GM18868 (cell line): Measurements from ENCODE around the gene KITLG.
"Not testable (repeated sequence)": the region's sequence is repeated elsewhere in the genome, so short reads cannot be mapped to it uniquely, and the experiment has no call there.

ENCODE experiments used
- ATAC-seq: cut with Tn5 transposase; IDR thresholded peaks from one replicate; pipeline ENCODE4 v1.9.1; 2021; ENCODE audit warnings: mild to moderate bottlenecking, moderate library complexity; ENCODE audit not compliant: unreplicated experiment

The KITLG gene

GRCh38 chr12:88580051-88580871 is at the start of gene KITLG:
Gene KITLG (minus strand): TSS chr12:88580471. CDS start chr12:88580278, 193 bp downstream.
- peak; percentile 81 for ATAC-seq

DNA sequence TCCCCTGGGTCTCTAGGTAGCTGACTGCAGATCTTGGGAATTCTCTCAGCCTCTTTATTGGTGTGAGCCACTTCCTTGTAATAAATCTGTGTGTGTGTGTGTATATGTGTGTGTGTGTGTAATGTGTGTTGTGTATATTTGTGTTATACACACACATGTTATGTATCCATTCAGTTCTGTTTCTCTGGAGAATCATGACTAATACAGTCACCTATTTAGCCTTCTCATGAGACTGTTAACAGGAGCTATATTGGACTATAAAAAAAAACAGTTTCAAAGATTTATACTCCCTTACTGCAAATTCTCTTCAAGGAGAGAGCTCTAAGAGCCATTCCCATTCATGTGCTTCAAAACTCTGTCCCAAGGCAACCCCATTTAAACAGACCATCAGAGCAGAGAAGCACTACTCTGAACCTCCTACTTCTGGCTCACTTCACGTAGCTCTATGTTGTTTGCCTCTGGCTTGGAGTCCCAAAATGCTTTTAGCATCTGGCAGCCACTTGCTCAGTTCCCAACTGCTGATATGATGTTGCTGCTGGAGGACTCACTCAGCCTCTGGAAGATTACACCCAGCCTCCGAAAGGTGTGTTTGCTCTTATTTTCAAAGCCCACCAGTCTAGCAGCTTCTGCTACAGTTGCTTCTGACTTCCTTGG is 48.7 kb upstream of the KITLG start:
- ATAC-seq = no peak

- not testable (repeated sequence) for ATAC-seq
Measured at GRCh38 chr12:88628035-88628434, 47.8 kb upstream of the KITLG start.

GRCh38 chr12:88627501-88627900 is 47.2 kb upstream of the KITLG start:
- ATAC-seq = no peak

GRCh38 chr12:88625356-88625755 is 45.1 kb upstream of the KITLG start:
- no peak for ATAC-seq

GRCh38 chr12:88624911-88625310 is 44.6 kb upstream of the KITLG start:
- no peak for ATAC-seq

GRCh38 chr12:88623777-88624548 is 43.7 kb upstream of the KITLG start:
- ATAC-seq = no peak

DNA sequence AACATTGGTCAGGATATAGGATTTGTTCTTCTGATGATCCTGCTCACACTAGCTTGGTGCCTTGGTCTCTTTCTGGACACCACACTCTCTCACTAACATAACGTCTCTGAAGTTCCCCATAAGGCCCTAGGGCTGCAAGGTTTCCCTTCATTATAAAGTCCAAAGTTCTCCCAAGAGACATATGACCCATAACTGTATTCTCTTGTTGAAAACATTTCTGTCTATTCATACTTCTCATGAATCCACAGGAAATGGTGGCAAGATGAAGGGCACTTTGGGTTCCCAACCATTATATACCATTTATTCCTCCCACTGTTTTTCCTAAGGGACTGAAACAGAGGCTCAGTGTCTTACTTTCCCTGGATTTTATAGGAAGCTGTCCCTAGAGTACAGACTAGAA is 37.1 kb upstream of the KITLG start:
- ATAC-seq = no peak

DNA sequence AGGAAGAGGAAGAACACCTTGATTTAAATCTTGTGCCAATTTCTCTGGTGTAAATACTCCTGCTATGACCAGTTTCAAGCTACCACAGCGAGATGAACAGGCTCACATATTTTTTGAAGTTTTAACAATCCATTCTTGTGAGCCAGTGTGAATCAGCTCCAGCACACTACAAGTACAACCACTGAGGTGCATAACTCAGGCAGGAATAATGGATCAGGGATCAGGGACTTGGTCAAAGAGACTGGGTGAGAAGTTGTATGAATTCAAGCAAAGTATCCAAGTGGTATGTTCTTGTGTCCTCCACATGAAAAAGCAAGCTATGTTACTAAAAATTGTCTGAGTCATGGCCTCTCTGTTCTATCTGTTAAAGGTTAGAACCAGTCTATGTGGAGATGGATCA is 35.2 kb upstream of the KITLG start:
- no peak for ATAC-seq

- no peak for ATAC-seq
Measured at GRCh38 chr12:88604646-88605045, 24.4 kb upstream of the KITLG start.

DNA sequence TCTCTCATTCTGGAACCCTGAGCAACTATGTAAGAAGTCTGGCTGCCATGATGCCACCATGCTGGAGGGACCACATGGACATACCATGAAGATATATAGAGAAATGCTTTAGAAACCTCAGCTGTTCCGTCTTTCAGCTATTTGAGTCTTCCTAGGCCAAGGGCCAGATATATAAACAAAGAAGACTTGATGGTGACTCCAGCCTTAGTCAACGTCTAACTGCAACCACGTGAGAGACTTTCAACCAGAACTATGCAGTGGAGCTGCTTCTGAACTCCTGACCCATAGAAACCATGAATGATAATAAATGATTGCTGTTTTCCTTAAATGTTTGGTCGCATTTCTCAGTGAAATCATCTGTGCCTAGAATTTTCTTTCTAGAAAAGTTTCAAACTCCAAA is 20.0 kb upstream of the KITLG start:
- no peak for ATAC-seq

DNA sequence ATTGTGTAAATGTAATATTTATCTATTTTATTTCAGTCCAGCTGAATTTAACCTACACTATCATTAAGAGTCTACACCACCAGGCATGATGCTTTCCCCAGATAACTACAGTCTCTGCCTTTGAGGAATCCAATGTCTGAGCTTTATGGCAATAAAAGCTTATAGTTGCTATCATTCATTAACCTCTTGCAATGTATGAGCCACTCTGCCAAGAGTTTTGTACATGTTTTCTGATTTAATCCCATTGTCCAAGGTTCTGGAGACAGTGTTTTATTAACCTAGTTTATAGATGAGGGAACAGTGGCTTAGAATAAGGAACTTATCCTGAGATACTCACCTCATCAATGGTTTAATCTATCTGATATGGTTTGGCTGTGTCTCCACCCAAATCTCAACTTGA is 17.1 kb upstream of the KITLG start:
- no peak for ATAC-seq

DNA sequence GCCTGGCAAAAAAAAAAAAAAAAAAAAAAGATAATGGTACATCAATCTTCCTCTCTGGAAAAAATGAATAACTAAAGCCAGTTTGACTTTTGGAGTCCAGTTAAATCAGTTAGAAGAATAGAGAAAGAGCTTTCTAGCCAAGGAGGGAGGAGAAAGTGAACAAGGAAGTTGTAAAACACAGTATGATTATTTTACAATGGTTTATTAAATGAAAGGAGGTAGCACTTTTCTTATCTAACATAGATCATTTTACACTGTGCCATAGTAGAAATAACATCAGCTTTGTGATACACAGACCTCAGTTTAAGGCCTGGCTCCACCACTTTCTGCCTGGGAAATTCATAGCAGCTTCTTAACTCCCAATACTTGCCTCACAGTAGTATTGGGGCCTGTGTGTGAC is 15.4 kb upstream of the KITLG start:
- ATAC-seq = no peak

DNA sequence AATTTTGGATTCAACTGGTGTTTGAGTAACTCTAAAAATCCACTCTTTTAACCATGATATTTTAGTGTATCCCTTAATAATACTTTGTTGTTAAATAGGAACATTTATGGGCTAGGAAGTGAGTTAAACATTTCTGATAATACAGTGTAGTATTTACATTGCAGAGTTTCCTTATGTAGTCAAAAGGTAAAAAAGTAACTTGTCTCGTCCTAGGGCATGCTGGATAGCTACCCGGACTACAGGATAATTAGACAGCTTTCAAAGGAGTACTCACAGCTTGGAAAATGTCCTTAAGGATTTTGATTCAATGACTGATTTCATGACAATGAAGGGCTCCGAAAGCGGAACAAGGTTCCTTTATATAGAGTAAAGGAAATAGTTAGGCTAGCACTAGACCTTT is 14.5 kb upstream of the KITLG start:
- no peak for ATAC-seq

DNA sequence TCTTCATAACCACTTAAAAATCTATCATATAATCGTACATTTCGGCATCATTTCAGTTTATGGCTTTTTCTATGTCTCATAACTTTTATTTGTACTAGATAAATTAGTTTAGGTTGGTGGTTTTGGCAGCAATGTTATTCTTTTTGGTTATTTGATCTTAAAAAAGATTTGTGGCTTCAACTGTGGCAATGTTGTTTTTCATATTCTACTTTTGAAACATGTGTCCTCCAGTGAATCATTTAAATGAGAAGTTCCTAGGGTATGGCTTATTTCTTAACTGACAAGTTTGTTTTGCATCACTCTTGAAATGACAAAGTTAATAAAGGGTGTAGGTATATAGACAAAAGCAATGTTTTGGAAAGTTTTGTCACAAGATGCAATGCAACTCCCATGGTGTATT is 11.1 kb upstream of the KITLG start:
- no peak for ATAC-seq

DNA sequence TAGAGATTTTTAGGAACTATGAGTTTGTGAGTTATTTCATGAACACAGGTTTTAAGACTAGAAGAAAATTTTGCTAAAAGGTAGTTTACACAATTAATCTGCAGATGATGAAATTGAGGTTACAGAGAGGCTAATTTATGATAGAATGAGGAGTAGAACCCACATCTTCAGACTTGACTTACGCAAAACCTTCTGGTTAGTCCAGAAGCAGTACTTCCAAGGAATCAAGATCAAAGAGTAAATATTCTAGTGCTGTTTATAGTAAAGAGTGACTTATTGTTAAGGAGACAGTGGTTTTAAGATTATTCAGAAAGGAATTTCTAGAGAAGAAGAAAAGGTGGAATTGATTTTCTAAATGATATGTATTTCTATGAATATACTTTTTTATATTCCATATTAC is 10.6 kb upstream of the KITLG start:
- no peak for ATAC-seq

GRCh38 chr12:88585077-88585476 is 4.8 kb upstream of the KITLG start:
- ATAC-seq = no peak

DNA sequence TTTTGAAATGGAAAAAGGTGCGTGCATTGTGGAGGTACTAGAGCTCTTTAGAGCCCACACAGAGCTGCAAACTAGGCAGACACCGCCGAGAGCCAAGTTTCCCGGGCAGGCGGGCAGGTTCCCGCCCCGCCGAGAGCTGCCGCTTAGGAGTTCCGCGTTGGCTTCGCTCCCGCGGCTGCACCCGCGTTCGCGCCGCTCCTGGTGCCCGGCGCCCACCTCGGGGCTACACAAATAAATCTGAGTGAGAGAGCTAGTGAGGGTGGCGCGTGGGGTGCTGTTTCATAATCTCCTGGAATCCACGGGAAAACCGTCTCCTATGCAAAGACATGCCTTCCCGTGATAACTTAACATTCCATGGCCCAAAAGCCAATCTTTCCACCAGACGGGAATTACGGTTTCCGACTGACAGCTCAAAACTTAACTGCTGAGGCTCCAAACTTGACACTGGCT is 645 bp downstream of the KITLG start:
- ATAC-seq = no peak

GRCh38 chr12:88579161-88579517 is 1.1 kb downstream of the KITLG start:
- no peak for ATAC-seq

- ATAC-seq = no peak
Measured at GRCh38 chr12:88578276-88579160, 1.8 kb downstream of the KITLG start.

- ATAC-seq = no peak
Measured at GRCh38 chr12:88577537-88577936, 2.7 kb downstream of the KITLG start.
